ENCODE data around the gene FAM163A.
"Not testable (repeated sequence)": the region's sequence is repeated elsewhere in the genome, so short reads cannot be mapped to it uniquely, and the experiment has no call there.

Gene FAM163A

DNA sequence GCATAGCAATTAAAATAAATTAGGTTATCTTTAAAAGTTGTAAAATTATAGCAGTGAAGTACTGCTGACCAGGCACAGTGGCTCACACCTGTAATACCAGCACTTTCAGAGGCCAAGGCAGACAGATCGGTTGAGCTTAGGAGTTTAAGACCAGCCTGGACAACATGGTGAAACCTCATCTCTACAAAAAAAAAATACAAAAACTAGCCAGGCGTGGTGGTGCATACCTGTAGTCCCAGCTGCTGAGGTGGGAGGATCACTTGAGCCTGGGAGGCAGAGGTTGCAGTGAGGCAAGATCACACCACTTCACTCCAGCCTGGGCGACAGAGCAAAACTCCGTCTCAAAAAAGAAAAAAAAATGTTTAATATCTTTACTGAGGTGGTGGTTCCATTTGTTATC is 112.7 kb downstream of the FAM163A start:
- DNase-seq (ENCODE audit: low read depth): not testable (repeated sequence)

DNA sequence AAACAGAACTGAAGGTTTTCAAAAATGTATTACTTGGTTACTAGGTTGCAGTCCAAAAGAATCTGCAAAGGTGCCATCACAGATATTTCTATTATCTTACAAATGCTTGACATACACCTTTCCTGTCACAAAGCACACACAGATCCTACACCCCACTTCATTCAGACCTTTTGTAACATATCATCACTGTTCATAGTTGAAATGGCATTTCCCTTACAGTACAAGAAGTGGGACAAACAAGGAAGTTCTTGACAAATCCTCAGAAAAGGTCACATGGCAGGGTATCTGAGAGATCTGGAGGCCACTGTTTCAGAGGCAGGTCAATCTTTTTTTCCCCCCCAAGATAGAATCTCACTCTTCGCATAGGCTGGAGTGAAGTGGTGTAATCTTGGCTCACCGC is 113.2 kb downstream of the FAM163A start:
- no peak for DNase-seq (ENCODE audit: low read depth)

DNA sequence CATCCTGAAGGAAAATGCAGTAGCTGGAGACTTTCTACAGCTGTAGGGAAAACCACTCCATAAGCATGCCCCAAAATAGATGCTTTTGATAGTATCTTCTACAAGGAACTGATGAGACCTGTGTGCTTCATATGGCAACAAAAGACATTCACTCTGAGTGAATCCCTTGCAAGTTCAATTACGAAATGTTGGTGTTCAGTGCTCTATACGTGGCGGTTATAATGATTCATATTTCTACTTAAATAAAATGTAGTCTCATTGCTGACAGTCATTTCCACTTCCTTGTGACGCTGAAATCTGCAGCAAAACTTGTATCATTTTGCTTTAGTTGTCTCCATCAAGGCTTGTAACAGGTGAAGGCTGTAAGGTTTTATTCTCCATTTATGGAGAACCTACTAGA is 113.9 kb downstream of the FAM163A start:
- no peak for DNase-seq (ENCODE audit: low read depth)

DNA sequence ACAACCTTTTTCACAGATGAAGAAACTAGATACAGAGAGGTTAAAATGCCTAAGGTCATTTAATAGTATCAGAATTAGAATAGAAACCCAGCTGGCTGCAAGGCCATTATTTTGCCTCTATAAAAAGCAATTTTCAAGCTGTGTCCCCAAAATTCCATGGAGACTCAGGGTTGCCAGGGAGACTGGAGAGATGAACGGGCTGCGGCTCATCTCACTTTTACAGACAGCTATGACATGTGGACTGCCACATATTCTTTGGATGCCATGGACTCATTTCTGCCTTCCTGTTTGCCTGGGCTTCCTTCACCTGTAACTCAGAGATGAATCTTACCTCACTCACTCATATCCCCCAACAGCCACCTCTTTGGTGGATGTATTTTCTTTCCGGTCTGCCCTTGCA is 117.6 kb downstream of the FAM163A start:
- no peak for DNase-seq (ENCODE audit: low read depth)

DNA sequence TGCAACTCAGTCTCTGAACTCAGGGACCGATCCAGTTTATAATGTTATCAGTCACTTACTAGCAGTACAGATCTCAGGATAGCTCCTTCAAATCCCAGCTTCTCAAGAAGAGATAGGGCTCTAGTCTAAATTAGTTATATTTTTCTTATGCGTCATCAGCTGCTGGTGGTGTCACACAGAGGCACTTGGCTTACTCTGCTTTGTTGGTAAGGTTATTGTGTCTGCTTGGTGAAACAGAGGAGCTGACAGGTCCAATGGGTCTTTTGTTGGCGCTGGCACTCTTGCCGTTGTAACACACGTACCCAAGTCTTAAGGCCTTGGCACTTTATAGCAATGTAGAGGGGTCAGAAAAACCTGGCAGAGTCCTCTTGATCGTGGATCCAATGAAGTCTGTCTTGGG is 122.3 kb downstream of the FAM163A start:
- DNase-seq (ENCODE audit: low read depth): no peak
